WTC11 (cell line): ENCODE data around the gene ELN.

Source experiments
- ATF1 ChIP-seq: sonication (generic); formaldehyde crosslinking; IDR thresholded peaks from 2 replicates; pipeline ENCODE4 v1.8.1; 2023; ENCODE audit warnings: mild to moderate bottlenecking, moderate library complexity, missing genetic modification reagents
- CTCF ChIP-seq: fragments of 200-600 bp; IDR thresholded peaks from 2 replicates; pipeline ENCODE4 v1.8.0; 2022; ENCODE audit warnings: antibody characterized with exemption
- GRHL2 ChIP-seq: fragments of 250-450 bp; sonication (Bioruptor Pico); IDR thresholded peaks from 2 replicates; pipeline ENCODE4 v1.8.0; 2022; ENCODE audit warnings: mild to moderate bottlenecking, moderate library complexity; ENCODE audit not compliant: insufficient replicate concordance, severe bottlenecking
- GTF2I ChIP-seq: fragments of 250-450 bp; sonication (Bioruptor Pico); conservative IDR thresholded peaks from 2 replicates; pipeline ENCODE4 v1.4.0; 2021; ENCODE audit warnings: mild to moderate bottlenecking
- IRF2 ChIP-seq: sonication (generic); formaldehyde crosslinking; IDR thresholded peaks from 2 replicates; pipeline ENCODE4 v1.8.0; 2022; ENCODE audit warnings: low read depth, missing genetic modification reagents, borderline replicate concordance
- NFE2L1 ChIP-seq: sonication (generic); formaldehyde crosslinking; IDR thresholded peaks from 2 replicates; pipeline ENCODE4 v1.8.1; 2023; ENCODE audit warnings: missing genetic modification reagents
- NR3C1 ChIP-seq: sonication (generic); formaldehyde crosslinking; conservative IDR thresholded peaks from 2 replicates; pipeline ENCODE4 v1.8.1; 2023; ENCODE audit warnings: low read depth, mild to moderate bottlenecking, missing genetic modification reagents
- RELA ChIP-seq: sonication (generic); formaldehyde crosslinking; IDR thresholded peaks from 2 replicates; pipeline ENCODE4 v1.8.1; 2022; ENCODE audit warnings: missing genetic modification reagents, mild to moderate bottlenecking, borderline replicate concordance
- TCF7 ChIP-seq: sonication (generic); formaldehyde crosslinking; IDR thresholded peaks from 2 replicates; pipeline ENCODE4 v1.8.0; 2022; ENCODE audit warnings: mild to moderate bottlenecking, low read depth, missing genetic modification reagents, moderate library complexity
- TEAD4 ChIP-seq: sonication (generic); formaldehyde crosslinking; IDR thresholded peaks from 2 replicates; pipeline ENCODE4 v1.8.0; 2022; ENCODE audit warnings: mild to moderate bottlenecking, missing genetic modification reagents
- ZNF121 ChIP-seq: sonication (generic); formaldehyde crosslinking; IDR thresholded peaks from 2 replicates; pipeline ENCODE4 v1.8.0; 2023; ENCODE audit warnings: missing genetic modification reagents
- ZNF416 ChIP-seq: fragments of 250-450 bp; sonication (Bioruptor Pico); IDR thresholded peaks from 2 replicates; pipeline ENCODE4 v1.9.0; 2021; ENCODE audit warnings: mild to moderate bottlenecking, inconsistent platforms
- TF ChIP-seq, protein P1 (sequence below): sonication (generic); formaldehyde crosslinking; IDR thresholded peaks from 2 replicates; pipeline ENCODE4 v1.8.0; 2023; ENCODE audit warnings: mild to moderate bottlenecking, missing genetic modification reagents
- TF ChIP-seq, protein P2 (sequence below): sonication (generic); formaldehyde crosslinking; IDR thresholded peaks from 2 replicates; pipeline ENCODE4 v1.8.1; 2022; ENCODE audit warnings: low read depth, mild to moderate bottlenecking, moderate library complexity, missing genetic modification reagents, borderline replicate concordance

- TF ChIP-seq ZNF121 (CRISPR knock-in tag) (no peak), CTCF (no peak), ATF1 (CRISPR knock-in tag) (no peak), NR3C1 (CRISPR knock-in tag) (no peak), TCF7 (CRISPR knock-in tag) (no peak), GRHL2 (CRISPR knock-in tag) (no peak), GTF2I (no peak), RELA (CRISPR knock-in tag) (no peak), NFE2L1 (CRISPR knock-in tag) (no peak), IRF2 (no peak), TEAD4 (CRISPR knock-in tag) (no peak), ZNF416 (CRISPR knock-in tag) (no peak)
- TF ChIP-seq, protein P1, sequence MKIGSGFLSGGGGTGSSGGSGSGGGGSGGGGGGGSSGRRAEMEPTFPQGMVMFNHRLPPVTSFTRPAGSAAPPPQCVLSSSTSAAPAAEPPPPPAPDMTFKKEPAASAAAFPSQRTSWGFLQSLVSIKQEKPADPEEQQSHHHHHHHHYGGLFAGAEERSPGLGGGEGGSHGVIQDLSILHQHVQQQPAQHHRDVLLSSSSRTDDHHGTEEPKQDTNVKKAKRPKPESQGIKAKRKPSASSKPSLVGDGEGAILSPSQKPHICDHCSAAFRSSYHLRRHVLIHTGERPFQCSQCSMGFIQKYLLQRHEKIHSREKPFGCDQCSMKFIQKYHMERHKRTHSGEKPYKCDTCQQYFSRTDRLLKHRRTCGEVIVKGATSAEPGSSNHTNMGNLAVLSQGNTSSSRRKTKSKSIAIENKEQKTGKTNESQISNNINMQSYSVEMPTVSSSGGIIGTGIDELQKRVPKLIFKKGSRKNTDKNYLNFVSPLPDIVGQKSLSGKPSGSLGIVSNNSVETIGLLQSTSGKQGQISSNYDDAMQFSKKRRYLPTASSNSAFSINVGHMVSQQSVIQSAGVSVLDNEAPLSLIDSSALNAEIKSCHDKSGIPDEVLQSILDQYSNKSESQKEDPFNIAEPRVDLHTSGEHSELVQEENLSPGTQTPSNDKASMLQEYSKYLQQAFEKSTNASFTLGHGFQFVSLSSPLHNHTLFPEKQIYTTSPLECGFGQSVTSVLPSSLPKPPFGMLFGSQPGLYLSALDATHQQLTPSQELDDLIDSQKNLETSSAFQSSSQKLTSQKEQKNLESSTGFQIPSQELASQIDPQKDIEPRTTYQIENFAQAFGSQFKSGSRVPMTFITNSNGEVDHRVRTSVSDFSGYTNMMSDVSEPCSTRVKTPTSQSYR (CRISPR knock-in tag), result no peak
- TF ChIP-seq, protein P2, sequence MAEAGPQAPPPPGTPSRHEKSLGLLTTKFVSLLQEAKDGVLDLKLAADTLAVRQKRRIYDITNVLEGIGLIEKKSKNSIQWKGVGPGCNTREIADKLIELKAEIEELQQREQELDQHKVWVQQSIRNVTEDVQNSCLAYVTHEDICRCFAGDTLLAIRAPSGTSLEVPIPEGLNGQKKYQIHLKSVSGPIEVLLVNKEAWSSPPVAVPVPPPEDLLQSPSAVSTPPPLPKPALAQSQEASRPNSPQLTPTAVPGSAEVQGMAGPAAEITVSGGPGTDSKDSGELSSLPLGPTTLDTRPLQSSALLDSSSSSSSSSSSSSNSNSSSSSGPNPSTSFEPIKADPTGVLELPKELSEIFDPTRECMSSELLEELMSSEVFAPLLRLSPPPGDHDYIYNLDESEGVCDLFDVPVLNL, result no peak
Observed at GRCh38 chr7:74071121-74071520, 43.1 kb downstream of the ELN start.
